HG02981 (cell line): ENCODE results near the gene TMEM18.

Experiments used
- ATAC-seq: cut with Tn5 transposase; IDR thresholded peaks from one replicate; pipeline ENCODE4 v1.9.1; 2021; ENCODE audit warnings: mild to moderate bottlenecking, moderate library complexity; ENCODE audit not compliant: unreplicated experiment

TMEM18 gene

GRCh38 chr2:623130-623922, 53.9 kb downstream of the TMEM18 start:
- no peak for ATAC-seq

GRCh38 chr2:622357-622756, 54.8 kb downstream of the TMEM18 start:
- ATAC-seq = no peak

DNA sequence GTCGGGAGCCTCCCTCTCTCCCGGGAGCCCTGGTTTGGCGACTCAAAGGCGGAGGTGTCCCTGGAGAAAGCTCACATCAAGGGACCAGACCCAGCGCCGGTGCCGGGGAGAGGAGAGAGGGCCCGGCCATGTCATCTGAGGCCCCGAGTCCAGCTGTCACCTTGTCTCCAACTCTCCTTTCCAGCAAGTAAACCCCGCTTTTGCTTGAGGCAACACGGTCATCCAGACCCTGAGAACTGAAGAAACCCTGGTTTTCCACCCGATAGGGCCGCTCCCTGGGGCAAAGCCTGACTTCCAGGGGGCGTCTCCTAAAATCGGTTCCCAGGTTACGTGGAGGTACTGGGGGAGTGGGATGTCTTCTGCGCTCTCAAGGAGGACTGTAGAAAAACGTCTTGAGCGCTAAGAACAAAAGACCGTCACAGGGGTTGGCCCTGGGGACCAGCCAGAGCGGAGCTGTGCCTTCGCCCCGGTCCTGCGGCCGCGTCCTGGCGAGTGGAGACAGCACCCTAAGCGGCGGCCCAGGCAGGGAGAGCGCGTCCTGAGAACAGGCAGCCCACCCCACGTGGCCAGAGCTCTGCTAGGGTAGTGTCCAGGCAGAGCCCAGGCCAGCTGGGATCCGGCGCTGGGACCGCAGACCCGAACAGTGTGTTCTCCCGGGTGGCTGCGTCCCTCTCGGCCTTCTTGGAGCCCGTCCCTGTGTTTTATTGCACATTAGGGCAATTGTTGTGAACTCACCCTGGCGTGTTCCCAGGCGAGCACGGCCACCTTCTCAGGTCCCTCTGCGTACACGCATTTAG, 55.7 kb downstream of the TMEM18 start:
- no peak for ATAC-seq

DNA sequence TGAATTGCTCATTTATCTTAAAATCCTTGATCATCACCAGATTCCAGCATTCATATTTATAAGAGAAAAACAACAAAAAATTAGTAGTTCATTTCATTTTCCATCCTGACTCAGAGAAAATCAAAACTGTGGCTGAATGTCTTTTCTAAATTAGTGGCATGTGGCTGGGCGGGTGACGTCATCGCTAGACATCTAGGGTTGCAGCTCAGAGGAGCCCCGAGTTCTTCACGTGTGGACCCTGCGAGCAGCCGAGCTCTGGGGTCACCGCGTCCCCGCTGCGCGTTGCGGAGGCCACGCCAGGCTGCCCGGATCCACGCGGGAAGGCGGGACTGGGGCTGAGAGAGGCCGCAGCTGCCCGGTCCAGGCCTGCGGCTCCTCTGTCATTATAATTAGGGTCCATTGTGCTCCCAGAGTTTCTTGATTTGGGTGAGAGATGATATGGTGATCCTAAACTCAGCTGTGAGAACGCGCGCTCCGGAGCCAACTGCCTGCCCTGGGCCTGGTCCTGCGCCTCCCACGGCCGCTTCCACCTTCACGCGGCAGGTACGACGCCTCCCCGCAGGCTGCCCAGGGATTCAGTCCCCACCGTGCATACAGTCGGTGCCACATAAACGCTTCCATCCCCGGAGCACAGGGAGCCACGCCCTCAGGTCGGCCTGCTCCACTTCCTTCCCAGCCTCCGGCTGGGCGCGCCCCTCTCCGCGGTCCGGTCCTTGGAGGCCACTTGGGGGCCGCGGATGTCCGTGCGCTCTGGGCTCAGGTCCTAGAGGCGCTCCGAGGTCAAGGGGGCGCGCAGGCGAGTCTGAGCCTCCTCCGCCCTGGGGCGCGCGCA, 56.5 kb downstream of the TMEM18 start:
- no peak for ATAC-seq

- ATAC-seq = no peak
Measured at GRCh38 chr2:620004-620403, 57.2 kb downstream of the TMEM18 start.

- no peak for ATAC-seq
Measured at GRCh38 chr2:618422-618990, 58.7 kb downstream of the TMEM18 start.

GRCh38 chr2:618005-618404, 59.2 kb downstream of the TMEM18 start:
- no peak for ATAC-seq
